Effector CD8-positive, alpha-beta T cell (primary cell): Measurements from ENCODE around the gene PCOLCE2.

Experiments
- DNase-seq: peaks from one replicate; lab custom pipeline; 2025; lab: John Stamatoyannopoulos, UW
- total RNA-seq, 4 experiments: gene quantifications; one replicate each; lab custom pipeline; 2026; lab: John Stamatoyannopoulos, UW

The PCOLCE2 gene
- total RNA-seq = 0 to 0.91 (median 0.04) reads per million in 4 experiments

- DNase-seq = no peak
Measured at GRCh38 chr3:142888481-142889211, at the start of gene PCOLCE2. Gene PCOLCE2, minus strand, starts transcription at chr3:142889083. Its CDS starts 187 bp downstream, at chr3:142888896.

GRCh38 chr3:142935963-142936362 lies 47.1 kb upstream of the PCOLCE2 start:
- DNase-seq = no peak

GRCh38 chr3:142934887-142935269 lies 46.0 kb upstream of the PCOLCE2 start:
- DNase-seq = no peak

- DNase-seq = no peak
Measured at GRCh38 chr3:142934128-142934886, 45.4 kb upstream of the PCOLCE2 start.

- no peak for DNase-seq
Measured at GRCh38 chr3:142931222-142931621, 42.3 kb upstream of the PCOLCE2 start.

- DNase-seq = no peak
Measured at GRCh38 chr3:142930463-142930862, 41.6 kb upstream of the PCOLCE2 start.

- DNase-seq = no peak
Measured at GRCh38 chr3:142929890-142930289, 41.0 kb upstream of the PCOLCE2 start.

GRCh38 chr3:142929109-142929508 lies 40.2 kb upstream of the PCOLCE2 start:
- no peak for DNase-seq

GRCh38 chr3:142926368-142926944 lies 37.6 kb upstream of the PCOLCE2 start:
- DNase-seq = no peak

- no peak for DNase-seq
Measured at GRCh38 chr3:142925140-142925539, 36.3 kb upstream of the PCOLCE2 start.

- no peak for DNase-seq
Measured at GRCh38 chr3:142923694-142924093, 34.8 kb upstream of the PCOLCE2 start.

- DNase-seq = no peak
Measured at GRCh38 chr3:142916605-142917004, 27.7 kb upstream of the PCOLCE2 start.

GRCh38 chr3:142915636-142916035 lies 26.8 kb upstream of the PCOLCE2 start:
- no peak for DNase-seq

- DNase-seq = no peak
Measured at GRCh38 chr3:142914286-142914811, 25.5 kb upstream of the PCOLCE2 start.

GRCh38 chr3:142913432-142913831 lies 24.5 kb upstream of the PCOLCE2 start:
- DNase-seq = no peak

GRCh38 chr3:142912402-142913172 lies 23.7 kb upstream of the PCOLCE2 start:
- no peak for DNase-seq

- no peak for DNase-seq
Measured at GRCh38 chr3:142910280-142910679, 21.4 kb upstream of the PCOLCE2 start.

GRCh38 chr3:142909282-142909681 lies 20.4 kb upstream of the PCOLCE2 start:
- DNase-seq = no peak

- DNase-seq = no peak
Measured at GRCh38 chr3:142907996-142908395, 19.1 kb upstream of the PCOLCE2 start.

- no peak for DNase-seq
Measured at GRCh38 chr3:142904639-142905436, 16.0 kb upstream of the PCOLCE2 start.

- no peak for DNase-seq
Measured at GRCh38 chr3:142902356-142902755, 13.5 kb upstream of the PCOLCE2 start.
